Astrocyte of the cerebellum (primary cell): ENCODE results near the gene TAS2R43.
"Not testable (repeated sequence)": the region's sequence is repeated elsewhere in the genome, so short reads cannot be mapped to it uniquely, and the experiment has no call there.

Experiments
- DNase-seq: peaks from one replicate; pipeline ENCODE4 v3.0.0-alpha.2; 2011; ENCODE audit warnings: low read depth
- H3K4me3 ChIP-seq: 2 replicates; pipeline ENCODE4 v1.5.1; 2011; ENCODE audit warnings: mild to moderate bottlenecking, low read depth, low read length, moderate library complexity
- in situ Hi-C: cut with HindIII; loops from 2 replicates; pipeline ENCODE4 v1.10.0; 2017; ENCODE audit warnings: low sequenced_read_pairs
- TF ChIP-seq, protein P1 (sequence below): IDR thresholded peaks from 2 replicates; pipeline ENCODE4 v1.5.1; 2012; ENCODE audit warnings: low read length, low read depth, moderate library complexity, mild to moderate bottlenecking; ENCODE audit errors: missing control alignments

Gene TAS2R43

DNA sequence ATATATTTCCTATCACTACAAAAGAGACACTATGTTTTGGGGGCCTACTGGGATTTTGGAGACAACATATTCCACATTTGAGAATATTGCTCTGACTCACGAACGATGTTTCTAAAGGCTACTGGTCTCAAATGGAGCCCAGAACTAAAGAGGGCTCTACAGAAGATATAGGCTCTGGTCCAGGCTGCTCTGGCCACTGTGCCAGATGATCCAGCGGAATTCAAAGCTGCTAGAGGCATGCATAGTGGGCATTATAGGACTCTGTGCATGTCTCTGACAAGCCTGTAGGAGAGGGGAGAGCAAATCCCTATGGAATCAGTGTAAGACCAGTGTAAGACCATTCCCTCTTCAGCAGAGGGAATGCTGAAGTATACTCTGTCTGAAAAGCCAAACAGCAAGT, 38.3 kb upstream of the TAS2R43 start:
- in situ Hi-C loops: no loop called here
- H3K4me3 ChIP-seq: no peak overlapping the region
- TF ChIP-seq, protein P1, sequence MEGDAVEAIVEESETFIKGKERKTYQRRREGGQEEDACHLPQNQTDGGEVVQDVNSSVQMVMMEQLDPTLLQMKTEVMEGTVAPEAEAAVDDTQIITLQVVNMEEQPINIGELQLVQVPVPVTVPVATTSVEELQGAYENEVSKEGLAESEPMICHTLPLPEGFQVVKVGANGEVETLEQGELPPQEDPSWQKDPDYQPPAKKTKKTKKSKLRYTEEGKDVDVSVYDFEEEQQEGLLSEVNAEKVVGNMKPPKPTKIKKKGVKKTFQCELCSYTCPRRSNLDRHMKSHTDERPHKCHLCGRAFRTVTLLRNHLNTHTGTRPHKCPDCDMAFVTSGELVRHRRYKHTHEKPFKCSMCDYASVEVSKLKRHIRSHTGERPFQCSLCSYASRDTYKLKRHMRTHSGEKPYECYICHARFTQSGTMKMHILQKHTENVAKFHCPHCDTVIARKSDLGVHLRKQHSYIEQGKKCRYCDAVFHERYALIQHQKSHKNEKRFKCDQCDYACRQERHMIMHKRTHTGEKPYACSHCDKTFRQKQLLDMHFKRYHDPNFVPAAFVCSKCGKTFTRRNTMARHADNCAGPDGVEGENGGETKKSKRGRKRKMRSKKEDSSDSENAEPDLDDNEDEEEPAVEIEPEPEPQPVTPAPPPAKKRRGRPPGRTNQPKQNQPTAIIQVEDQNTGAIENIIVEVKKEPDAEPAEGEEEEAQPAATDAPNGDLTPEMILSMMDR: no peak
- no peak for DNase-seq

- DNase-seq, H3K4me3 ChIP-seq, in situ Hi-C loops: not testable (repeated sequence)
Observed at GRCh38 chr12:11114130-11114529, 22.0 kb upstream of the TAS2R43 start.

- in situ Hi-C loops, DNase-seq, H3K4me3 ChIP-seq: not testable (repeated sequence)
Observed at GRCh38 chr12:11111213-11111612, 19.1 kb upstream of the TAS2R43 start.

DNA sequence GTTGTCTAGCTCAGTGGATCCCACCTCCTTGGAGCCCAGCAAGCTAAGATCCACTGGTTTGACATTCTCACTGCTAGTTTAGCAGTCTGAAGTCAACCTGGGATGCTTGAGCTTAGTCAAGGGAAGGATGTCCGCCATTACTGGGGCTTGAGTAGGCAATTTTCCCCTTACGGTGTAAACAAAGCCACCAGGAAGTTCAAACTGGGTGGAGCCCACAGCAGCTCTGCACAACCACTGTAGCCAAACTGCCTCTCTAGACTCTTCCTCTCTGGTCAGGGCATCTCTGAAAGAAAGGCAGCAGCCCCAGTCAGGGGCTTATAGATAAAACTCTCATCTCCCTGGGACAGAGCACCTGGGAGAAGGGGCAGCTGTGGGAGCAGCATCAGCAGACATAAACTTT, 16.7 kb upstream of the TAS2R43 start:
- in situ Hi-C loops: no loop called here
- TF ChIP-seq, protein P1: no peak
- DNase-seq: no peak
- no peak overlapping the region for H3K4me3 ChIP-seq

DNA sequence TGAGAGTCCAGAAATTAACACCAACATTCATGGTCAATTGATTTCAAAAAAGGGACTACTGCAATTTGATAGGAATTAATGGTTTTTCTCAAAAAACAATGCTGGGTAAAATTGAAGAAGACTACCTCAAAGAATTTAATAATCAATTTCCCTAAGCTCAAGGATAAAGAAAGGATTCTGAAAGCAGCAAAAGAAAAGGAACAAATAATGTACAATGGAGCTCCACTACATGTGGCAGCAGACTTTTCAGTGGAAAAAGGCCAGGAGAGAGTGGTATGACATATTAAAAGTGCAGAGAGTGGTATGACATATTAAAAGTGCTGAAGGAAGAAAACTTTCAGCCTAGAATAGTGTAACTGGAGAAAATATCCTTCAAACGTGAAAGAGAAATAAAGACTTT, 15.6 kb upstream of the TAS2R43 start:
- H3K4me3 ChIP-seq: no peak overlapping the region
- in situ Hi-C loops: no loop called here
- TF ChIP-seq, protein P1: no peak
- no peak for DNase-seq

GRCh38 chr12:11106288-11106687, 14.2 kb upstream of the TAS2R43 start:
- TF ChIP-seq, protein P1: no peak
- DNase-seq: no peak
- no peak overlapping the region for H3K4me3 ChIP-seq
- in situ Hi-C loops: no loop called here

DNA sequence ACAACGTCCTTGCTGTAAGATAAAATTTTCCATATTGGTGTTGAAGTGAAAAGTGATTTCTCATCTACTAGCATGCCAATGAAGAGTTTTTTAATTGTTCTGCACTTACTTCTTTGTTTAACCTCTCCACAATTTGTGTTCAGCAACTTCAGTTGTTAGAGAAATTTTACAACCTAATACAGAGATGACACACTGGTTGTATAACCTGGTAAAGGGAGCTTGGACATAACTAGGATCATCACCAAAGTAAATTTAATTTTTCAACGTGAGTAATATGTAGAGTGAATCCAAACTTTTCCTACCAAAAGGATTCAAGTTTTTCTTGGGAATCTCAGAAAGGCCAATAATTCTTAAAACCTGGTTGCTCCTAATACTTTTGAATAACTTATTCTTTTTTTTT, 13.4 kb upstream of the TAS2R43 start:
- no peak for DNase-seq
- no peak overlapping the region for H3K4me3 ChIP-seq
- TF ChIP-seq, protein P1: no peak
- in situ Hi-C loops: no loop called here

DNA sequence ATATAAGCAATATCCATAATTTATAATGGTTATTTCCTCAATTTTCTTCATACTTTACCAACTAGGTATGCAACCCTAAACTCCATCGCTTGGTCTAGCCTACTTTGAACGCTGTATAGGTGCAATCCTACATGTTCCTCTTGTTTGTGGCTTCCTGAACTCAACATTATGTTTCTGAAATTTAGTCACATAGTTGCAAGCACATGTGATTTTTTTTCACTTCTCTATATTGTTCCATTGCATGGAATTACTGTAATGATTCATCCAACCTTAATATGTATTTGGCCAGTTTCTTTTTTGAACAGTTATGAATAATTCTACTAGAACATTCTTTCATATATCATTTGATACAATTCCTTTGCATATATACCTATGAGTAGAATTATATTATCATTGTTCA, 2.8 kb upstream of the TAS2R43 start:
- H3K4me3 ChIP-seq, DNase-seq, in situ Hi-C loops: not testable (repeated sequence)
